GM06990 (cell line): ENCODE measurements around the gene LIPA.

Experiments used
- DNase-seq: peaks from one replicate; pipeline ENCODE4 v3.0.0-alpha.2; 2011; ENCODE audit not compliant: insufficient read length; ENCODE audit errors: extremely low read depth
- H3K27me3 ChIP-seq: replicated peaks from 2 replicates; pipeline ENCODE4 v1.6.0; 2011; ENCODE audit warnings: low read length; ENCODE audit not compliant: control insufficient read depth, insufficient read depth
- H3K36me3 ChIP-seq: 2 replicates; pipeline ENCODE4 v1.5.1; 2011; ENCODE audit warnings: low read length; ENCODE audit not compliant: control insufficient read depth, insufficient read depth
- H3K4me3 ChIP-seq: replicated peaks from 2 replicates; pipeline ENCODE4 v1.5.1; 2011; ENCODE audit warnings: low read depth, mild to moderate bottlenecking, control low read depth, low read length
- TF ChIP-seq, protein P1 (sequence below): IDR thresholded peaks from 2 replicates; pipeline ENCODE4 v1.5.1; 2011; ENCODE audit warnings: low read length, control low read depth, mild to moderate bottlenecking, inconsistent platforms; ENCODE audit not compliant: insufficient read depth, poor library complexity, severe bottlenecking

The LIPA gene

GRCh38 chr10:89269433-89270152, 18.0 kb upstream of the LIPA start:
- Histone ChIP-seq H3K27me3 (no peaks in the 10 kb centered on the region), H3K36me3 (no peaks in the 10 kb centered on the region), H3K4me3 (no peak overlapping the region)
- no peak for DNase-seq
- TF ChIP-seq, protein P1, sequence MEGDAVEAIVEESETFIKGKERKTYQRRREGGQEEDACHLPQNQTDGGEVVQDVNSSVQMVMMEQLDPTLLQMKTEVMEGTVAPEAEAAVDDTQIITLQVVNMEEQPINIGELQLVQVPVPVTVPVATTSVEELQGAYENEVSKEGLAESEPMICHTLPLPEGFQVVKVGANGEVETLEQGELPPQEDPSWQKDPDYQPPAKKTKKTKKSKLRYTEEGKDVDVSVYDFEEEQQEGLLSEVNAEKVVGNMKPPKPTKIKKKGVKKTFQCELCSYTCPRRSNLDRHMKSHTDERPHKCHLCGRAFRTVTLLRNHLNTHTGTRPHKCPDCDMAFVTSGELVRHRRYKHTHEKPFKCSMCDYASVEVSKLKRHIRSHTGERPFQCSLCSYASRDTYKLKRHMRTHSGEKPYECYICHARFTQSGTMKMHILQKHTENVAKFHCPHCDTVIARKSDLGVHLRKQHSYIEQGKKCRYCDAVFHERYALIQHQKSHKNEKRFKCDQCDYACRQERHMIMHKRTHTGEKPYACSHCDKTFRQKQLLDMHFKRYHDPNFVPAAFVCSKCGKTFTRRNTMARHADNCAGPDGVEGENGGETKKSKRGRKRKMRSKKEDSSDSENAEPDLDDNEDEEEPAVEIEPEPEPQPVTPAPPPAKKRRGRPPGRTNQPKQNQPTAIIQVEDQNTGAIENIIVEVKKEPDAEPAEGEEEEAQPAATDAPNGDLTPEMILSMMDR = no peak

DNA sequence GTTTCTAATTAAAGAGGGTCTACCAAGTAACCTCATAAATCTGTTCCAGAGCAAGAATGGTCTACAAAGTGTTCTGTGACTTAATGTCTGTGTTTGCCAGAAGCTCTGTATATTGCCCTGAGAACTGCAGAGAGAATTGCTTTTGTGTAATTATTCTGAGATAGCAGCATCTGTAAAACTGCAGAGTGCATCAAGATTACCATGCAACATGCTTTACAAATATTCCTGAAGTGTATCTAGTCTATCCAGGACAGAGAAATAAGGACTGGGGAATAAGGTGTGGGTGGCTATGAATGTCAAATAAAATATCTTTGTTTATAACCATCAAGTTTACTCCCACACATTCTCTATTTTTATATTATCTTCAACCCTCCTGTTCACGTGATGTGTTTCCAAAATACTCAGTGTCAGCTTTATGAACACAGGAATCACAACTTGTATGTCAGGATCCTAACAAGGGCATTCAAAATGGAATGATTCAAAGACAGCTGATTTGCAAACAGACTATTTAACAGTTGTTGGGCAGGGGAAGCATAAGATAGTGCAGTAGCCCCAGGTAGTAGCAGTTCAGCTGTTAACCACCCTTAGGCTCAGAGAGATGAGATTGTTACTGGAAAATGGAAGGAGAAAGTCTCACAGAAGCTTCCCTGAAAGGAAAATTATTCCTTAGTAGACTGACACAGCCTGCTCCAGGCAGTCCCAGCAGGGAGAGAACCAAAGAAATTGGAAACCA, 15.3 kb upstream of the LIPA start:
- Histone ChIP-seq H3K4me3 (no peak overlapping the region), H3K36me3 (no peaks in the 10 kb centered on the region), H3K27me3 (no peaks in the 10 kb centered on the region)
- DNase-seq = no peak
- TF ChIP-seq, protein P1 = no peak

GRCh38 chr10:89263531-89263930, 12.0 kb upstream of the LIPA start:
- DNase-seq = no peak
- Histone ChIP-seq H3K36me3 (no peaks in the 10 kb centered on the region), H3K4me3 (no peak overlapping the region), H3K27me3 (no peaks in the 10 kb centered on the region)
- TF ChIP-seq, protein P1 = no peak

DNA sequence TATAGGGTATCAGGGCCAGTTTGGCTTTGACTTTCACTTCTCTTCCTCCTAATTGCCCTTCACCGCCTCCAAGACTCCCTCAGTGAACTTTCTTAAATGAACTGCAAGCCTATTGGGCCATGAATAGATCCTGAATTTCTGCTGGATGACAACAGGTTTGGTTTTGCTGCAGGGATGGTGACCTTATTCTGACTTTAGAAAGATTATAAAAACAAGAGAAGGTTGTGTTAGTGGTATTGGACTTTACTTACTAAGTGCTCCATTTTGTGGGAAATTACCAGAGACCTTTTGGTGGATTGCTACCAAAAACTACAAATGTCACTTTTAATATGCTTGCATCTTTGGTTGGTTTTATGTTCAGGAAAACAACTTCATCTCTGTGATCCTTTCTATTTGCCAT, 11.5 kb upstream of the LIPA start:
- TF ChIP-seq, protein P1 = no peak
- no peak for DNase-seq
- H3K27me3 ChIP-seq = no peaks in the 10 kb centered on the region
- no peak overlapping the region for H3K4me3 ChIP-seq
- no peaks in the 10 kb centered on the region for H3K36me3 ChIP-seq

DNA sequence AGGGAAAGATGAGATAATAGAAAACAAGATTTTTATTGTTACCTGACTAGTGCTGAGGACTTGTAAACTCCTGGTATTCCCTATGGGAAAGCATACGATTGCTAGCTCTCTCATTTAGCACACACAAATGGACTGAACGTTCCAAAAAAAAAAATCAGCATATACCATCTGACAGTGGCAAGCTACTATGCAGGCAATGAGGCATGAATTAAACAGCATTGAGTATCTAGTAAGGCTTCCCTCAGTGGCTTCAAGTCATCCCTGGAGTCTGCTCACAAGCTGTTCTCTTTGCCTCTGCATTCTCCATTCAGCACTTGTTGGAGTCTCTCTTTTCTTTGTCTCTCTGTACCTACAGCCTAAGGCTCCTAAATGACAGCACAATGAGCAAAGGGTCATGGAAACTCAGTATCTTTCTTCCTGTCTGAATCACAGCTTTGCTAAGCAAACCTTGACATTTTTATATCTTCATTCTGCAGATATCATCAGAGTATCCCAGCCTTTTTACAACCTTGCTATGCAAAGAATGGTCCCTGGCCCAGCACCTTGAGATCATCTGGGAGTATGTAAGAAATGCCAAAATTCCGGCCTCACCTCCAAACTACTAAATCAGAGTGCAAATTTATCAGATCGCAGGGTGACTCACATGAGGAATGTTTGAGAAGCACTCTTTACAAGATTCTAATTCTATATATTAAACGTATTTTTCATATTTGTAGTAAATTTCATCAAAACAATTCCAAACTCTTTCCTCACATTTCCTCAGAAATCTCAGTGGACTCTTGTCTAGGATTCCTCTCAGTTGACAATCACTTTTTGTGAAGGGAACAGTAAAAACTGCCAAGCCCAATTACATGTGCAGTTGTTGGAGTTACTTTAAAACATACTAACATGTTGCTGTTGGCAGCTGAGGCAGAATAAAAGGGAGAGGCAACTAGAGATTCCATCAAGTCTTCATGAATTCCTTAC, 10.8 kb upstream of the LIPA start:
- TF ChIP-seq, protein P1 = no peak
- DNase-seq = no peak
- Histone ChIP-seq H3K36me3 (no peaks in the 10 kb centered on the region), H3K27me3 (no peaks in the 10 kb centered on the region), H3K4me3 (no peak overlapping the region)
